Neural progenitor cell (in vitro differentiated cells): Measurements from ENCODE around the gene MILR1.

Experiments
- EZH2 ChIP-seq: fragments of 200-600 bp; sonication (generic); IDR thresholded peaks from 2 replicates; pipeline ENCODE4 v1.6.1; 2017; ENCODE audit warnings: antibody characterized with exemption, mild to moderate bottlenecking, moderate library complexity
- TF ChIP-seq, protein P1 (sequence below): fragments of 200-600 bp; sonication (generic); IDR thresholded peaks from 2 replicates; pipeline ENCODE4 v1.5.1; 2017; ENCODE audit warnings: antibody characterized with exemption, mild to moderate bottlenecking

DNA sequence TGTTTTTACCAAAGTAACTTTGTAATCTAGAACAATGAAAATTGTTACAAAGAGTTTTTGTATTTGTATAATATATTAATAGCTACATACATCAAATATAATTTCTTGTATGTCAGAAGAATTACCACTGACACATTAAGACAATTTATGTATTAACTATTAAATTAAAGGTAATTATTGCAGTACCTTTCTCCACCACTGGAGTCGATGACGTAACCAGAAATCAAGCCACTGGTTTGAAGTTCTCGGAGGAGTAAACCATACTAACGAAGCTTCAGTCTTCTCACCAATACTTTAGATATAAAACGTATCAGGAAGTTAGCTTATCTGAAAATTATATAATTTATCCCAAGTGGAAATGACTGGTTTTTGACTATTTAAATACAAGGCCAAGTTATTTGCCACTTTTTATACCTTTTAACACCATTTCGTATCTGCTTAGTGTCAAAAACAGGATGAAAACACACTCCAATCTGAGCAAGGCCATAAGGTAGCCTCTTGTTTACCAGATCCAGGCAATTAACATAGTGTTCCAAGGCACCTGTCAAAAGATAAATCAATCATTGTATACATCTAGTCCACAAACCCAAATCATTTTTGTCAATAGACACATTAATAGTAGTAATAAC is 43.7 kb downstream of the MILR1 start:
- TF ChIP-seq, protein P1, sequence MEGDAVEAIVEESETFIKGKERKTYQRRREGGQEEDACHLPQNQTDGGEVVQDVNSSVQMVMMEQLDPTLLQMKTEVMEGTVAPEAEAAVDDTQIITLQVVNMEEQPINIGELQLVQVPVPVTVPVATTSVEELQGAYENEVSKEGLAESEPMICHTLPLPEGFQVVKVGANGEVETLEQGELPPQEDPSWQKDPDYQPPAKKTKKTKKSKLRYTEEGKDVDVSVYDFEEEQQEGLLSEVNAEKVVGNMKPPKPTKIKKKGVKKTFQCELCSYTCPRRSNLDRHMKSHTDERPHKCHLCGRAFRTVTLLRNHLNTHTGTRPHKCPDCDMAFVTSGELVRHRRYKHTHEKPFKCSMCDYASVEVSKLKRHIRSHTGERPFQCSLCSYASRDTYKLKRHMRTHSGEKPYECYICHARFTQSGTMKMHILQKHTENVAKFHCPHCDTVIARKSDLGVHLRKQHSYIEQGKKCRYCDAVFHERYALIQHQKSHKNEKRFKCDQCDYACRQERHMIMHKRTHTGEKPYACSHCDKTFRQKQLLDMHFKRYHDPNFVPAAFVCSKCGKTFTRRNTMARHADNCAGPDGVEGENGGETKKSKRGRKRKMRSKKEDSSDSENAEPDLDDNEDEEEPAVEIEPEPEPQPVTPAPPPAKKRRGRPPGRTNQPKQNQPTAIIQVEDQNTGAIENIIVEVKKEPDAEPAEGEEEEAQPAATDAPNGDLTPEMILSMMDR = peak; percentile 39
- TF ChIP-seq EZH2 = no peak
